HG02970 (cell line): ENCODE results near the gene ADO.
"Not testable (repeated sequence)": the region's sequence is repeated elsewhere in the genome, so short reads cannot be mapped to it uniquely, and the experiment has no call there.

Experiments used
- ATAC-seq: cut with Tn5 transposase; IDR thresholded peaks from one replicate; pipeline ENCODE4 v1.9.1; 2021; ENCODE audit warnings: mild to moderate bottlenecking, moderate library complexity, moderate number of reproducible peaks; ENCODE audit not compliant: unreplicated experiment, low FRiP score

The ADO gene

DNA sequence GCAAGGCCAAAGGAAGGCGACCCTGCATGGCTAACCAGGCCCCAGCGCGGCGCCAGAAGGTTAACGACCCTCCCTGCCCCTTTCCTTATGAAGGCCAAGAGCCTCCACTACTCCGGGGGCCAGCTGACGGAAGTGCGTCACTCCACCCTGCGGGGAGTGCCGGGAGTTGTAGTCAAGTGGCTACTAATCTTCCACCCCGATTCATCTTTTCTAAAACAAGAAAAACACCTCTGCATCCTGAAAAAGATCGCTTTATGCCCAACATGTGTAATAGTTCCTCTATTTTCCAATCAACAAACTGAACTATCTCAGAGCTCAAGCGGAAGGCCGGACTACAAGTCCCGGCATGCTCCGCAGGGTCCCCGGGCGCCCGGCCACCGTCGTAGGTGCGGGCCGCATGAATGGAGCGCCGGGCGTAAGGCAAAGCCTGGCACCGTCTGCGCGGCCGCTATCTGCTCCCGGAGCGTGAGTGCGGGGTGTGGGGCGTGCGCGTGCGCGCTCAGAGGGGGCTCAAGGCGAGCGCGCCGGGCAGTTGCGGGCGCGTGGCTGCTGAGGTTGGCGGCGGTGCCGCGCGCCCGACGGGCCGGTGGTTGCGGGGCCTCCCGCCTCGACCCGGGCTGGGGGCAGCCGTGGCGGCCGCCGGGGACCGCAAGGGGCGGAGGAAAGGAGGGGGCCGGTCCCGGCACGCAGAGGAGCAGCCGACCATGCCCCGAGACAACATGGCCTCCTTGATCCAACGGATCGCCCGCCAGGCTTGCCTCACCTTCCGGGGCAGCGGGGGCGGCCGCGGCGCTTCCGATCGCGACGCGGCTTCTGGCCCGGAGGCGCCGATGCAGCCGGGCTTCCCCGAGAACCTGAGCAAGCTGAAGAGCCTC lies at the start of gene ADO:
TSS of gene ADO (plus strand) at position 365 of the 875 bp plus-strand sequence. CDS start at position 705, 340 bp downstream.
- peak; percentile 90 for ATAC-seq

DNA sequence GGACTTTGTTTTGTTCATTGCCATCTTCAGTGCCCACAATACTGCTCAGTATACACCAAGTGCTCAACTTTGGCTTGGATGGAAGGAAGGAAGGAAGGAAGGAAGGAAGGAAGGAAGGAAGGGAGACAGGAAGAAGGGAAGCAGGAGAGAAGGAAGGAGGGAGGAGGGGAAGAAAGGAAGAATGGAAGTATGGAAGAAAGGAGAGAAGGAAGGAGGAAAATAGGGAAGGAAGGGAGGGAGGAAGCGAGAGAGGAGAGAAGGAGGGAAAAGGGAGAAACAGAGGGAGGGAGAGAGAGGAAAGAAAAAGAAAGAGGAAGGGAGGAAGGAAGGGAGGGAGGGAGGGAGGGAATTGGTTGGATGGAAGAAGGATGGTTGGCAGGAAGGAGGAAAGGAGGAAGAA lies 49.6 kb upstream of the ADO start:
- no peak for ATAC-seq

DNA sequence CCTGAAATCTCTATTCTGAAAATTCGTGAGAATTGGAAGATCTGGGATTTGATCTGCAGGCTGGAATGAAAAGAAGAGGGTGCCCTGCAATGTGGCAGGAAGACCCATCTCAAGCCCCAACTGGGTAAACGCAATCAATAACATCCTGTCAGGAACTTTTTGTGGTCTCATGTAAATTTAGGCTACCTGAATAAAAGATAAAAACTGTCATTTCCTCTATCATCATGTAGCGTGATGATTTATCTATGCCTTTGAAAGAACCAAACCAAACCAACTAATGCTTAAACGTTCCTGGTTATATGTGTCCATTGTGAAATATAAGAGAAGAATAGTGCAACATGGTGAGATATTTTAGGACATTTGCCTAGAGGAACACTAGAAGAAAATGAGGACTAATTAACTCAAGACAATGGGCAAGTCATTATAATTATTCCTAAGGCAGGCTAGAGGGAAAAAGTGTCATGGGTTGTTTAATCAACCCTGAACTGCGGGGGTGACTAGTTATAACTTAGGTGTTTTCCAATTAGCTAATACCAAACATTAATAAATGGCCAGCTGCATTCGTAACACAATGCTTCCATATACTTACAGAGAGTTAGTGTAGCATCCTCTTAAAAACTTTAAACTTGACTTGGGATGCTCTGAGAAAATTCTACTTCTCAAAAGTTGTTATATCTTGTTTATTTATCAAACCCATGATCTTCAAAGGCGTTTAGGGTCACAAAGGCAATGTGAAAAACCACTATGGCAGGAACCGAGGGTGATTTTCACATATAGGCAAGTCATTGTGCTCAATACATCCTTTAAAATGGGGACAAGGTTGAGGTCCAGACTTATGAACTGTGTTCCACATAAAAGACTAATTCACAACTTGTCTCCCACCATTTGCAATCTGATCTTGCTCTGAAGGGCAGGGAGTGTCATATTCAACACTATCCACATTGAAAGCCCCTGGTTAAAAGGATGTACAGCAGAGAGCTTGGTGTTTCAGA lies 48.6 kb upstream of the ADO start:
- ATAC-seq = no peak

- ATAC-seq = no peak
Observed at GRCh38 chr10:62759599-62760175, 44.8 kb upstream of the ADO start.

DNA sequence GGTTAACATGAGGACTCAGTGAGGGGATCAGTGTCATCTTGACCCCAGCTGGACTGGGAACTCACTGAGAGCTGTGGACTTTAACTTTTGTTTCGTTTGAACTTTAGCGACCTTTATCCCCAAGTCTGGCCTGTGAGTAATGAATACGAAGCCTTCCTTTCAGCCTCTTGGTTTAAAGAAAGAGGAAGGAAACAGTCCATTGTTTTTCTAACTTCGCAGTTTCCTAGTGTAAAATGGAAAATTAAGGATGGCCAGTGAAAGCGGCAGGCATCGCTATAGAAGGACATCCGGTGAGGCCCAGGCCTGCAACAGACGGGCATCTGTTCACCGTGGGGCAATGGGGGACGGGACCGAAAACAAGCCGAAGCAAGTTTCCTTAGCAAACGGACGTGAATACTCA lies 44.1 kb upstream of the ADO start:
- ATAC-seq = no peak

- ATAC-seq = no peak
Observed at GRCh38 chr10:62761115-62761514, 43.4 kb upstream of the ADO start.

DNA sequence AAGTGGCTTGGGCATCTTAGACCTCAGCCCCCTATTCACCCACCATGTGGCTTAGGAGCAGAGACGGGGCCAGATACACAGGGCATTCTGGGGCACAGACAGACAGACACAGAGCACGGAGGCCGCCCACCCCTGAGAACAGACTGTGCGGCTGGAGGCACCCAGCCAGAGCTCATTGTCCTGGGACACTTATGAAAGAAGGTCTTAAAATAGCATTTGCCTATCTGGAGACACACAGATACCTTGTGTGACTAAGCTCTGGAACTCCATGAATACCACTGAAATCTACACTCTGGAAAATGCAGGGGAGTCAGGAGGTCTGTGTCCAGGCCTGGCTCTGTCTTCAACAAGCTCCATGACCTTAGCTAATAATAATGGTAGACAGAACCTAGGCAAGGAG lies 41.4 kb upstream of the ADO start:
- ATAC-seq = no peak

GRCh38 chr10:62764011-62764410 lies 40.5 kb upstream of the ADO start:
- ATAC-seq = no peak

- no peak for ATAC-seq
Observed at GRCh38 chr10:62765726-62766125, 38.8 kb upstream of the ADO start.

- no peak for ATAC-seq
Observed at GRCh38 chr10:62766386-62766785, 38.1 kb upstream of the ADO start.

GRCh38 chr10:62769574-62770242 lies 34.8 kb upstream of the ADO start:
- ATAC-seq = no peak

DNA sequence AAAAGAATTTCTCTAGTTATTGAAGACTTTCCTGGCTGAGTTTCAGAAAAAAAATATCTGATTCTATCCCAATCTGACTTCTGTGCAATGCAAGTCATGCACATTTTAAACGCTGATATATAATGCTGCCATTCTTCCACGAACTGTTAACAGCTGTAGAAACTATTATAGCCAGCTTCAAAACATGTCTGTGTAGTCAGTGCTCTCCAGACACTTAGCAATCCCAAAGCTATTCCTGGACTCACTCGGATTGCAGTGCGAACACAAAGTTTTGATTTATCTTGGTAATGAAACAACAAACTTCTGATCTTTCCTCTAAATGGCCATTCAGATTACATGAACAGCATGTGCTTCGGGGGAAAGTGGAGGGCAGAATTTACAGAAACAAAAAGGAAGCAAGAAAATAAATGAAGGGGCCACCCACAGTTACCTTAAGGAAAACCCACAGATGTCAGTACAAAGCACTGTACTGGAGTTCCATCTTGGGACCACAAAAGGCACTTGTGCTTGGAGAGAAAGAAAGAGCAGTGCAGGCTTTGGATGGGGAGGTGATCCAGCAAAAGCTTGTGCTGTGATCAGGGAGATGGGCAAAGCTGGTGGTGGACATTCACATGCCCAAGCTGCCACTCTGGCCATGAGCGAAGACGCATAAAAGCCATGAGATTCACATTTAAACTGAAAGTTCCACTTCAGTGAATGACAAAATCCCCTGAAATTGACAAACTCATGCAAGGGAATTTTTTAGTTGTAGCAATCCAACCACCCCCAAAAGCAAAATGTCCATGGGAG lies 32.1 kb upstream of the ADO start:
- ATAC-seq = no peak

GRCh38 chr10:62778125-62778524 lies 26.4 kb upstream of the ADO start:
- ATAC-seq = no peak

GRCh38 chr10:62779487-62780248 lies 24.9 kb upstream of the ADO start:
- peak; percentile 90 for ATAC-seq

- ATAC-seq = not testable (repeated sequence)
Observed at GRCh38 chr10:62784537-62784936, 20.0 kb upstream of the ADO start.

DNA sequence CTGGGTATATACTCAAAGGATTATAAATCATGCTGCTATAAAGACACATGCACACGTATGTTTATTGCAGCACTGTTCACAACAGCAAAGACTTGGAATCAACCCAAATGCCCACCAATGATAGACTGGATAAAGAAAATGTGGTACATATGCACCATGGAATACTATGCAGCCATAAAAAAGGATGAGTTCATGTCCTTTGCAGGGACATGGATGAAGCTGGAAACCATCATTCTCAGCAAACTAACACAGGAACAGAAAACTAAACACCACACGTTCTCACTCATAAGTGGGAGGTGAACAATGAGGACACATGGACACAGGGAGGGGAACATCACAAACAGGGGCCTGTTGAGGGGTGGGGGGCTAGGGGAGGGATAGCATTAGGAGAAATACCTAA lies 16.2 kb upstream of the ADO start:
- ATAC-seq = not testable (repeated sequence)

- no peak for ATAC-seq
Observed at GRCh38 chr10:62788861-62789467, 15.6 kb upstream of the ADO start.

DNA sequence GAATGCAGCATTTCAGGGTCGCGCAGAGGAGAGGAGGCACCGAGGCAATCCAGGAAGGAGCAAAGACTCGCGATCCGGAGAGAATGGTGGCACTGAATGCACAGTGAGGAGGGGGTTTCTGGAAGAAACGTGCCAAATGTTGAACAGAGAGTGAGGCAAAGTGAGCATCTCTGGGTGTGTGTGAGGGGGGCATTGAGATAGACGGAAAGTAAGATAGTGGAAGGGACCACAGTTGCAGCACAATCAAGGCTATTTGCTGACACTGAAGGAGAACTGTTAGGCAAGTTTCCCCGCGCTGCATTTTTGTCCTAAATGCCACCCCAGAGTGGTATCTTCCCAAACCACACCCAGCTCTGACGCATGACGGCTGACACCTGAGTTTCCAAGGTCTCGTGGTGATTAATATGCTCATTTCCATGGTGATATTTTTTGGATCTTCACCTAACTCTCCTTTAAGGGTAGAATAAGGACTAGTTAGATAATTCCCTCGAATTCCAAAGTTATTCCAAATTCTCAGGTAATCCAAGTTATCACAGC lies 14.4 kb upstream of the ADO start:
- no peak for ATAC-seq
